Neural progenitor cell (in vitro differentiated cells): ENCODE measurements around the gene NDST1.

Source experiments
- CTCF ChIP-seq: fragments of 200-600 bp; sonication (generic); IDR thresholded peaks from 2 replicates; pipeline ENCODE4 v1.5.1; 2017; ENCODE audit warnings: antibody characterized with exemption, mild to moderate bottlenecking
- EZH2 ChIP-seq: fragments of 200-600 bp; sonication (generic); IDR thresholded peaks from 2 replicates; pipeline ENCODE4 v1.6.1; 2017; ENCODE audit warnings: antibody characterized with exemption, mild to moderate bottlenecking, moderate library complexity
- EZH2phosphoT487 ChIP-seq: fragments of 200-600 bp; sonication (generic); IDR thresholded peaks from 2 replicates; pipeline ENCODE4 v1.6.1; 2017; ENCODE audit warnings: antibody characterized with exemption

- TF ChIP-seq CTCF, result no peak
- TF ChIP-seq EZH2, result no peak
- TF ChIP-seq EZH2phosphoT487, result no peak
Observed at GRCh38 chr5:150606476-150606875, 98.5 kb downstream of the NDST1 start.
